AG04449 (cell line): ENCODE data around the gene POU2AF2.

Experiments
- CTCF ChIA-PET: fragments of 350-600 bp; formaldehyde crosslinking; extraction: SDS; loops from one replicate; lab custom pipeline; 2021; ENCODE audit warnings: antibody characterized with exemption; lab: Yijun Ruan, JAX
- POLR2A ChIA-PET: fragments of 400-600, 350-600 bp; formaldehyde crosslinking; extraction: SDS; loops from one replicate; lab custom pipeline; 2020; ENCODE audit warnings: antibody characterized with exemption, inconsistent platforms; lab: Yijun Ruan, JAX
- DNase-seq: peaks from one replicate; pipeline ENCODE4 v3.0.0-alpha.2; 2010; ENCODE audit warnings: low read depth, low spot score
- H3K4me3 ChIP-seq: 2 replicates; pipeline ENCODE4 v1.5.1; 2011; ENCODE audit warnings: low read depth, mild to moderate bottlenecking, control low read depth, low read length
- TF ChIP-seq, protein P1 (sequence below): IDR thresholded peaks from one replicate; pipeline ENCODE4 v1.5.1; 2011; ENCODE audit warnings: mild to moderate bottlenecking, moderate library complexity, low read length, control low read depth, inconsistent platforms; ENCODE audit not compliant: insufficient read depth; ENCODE audit errors: missing control alignments

POU2AF2 gene

DNA sequence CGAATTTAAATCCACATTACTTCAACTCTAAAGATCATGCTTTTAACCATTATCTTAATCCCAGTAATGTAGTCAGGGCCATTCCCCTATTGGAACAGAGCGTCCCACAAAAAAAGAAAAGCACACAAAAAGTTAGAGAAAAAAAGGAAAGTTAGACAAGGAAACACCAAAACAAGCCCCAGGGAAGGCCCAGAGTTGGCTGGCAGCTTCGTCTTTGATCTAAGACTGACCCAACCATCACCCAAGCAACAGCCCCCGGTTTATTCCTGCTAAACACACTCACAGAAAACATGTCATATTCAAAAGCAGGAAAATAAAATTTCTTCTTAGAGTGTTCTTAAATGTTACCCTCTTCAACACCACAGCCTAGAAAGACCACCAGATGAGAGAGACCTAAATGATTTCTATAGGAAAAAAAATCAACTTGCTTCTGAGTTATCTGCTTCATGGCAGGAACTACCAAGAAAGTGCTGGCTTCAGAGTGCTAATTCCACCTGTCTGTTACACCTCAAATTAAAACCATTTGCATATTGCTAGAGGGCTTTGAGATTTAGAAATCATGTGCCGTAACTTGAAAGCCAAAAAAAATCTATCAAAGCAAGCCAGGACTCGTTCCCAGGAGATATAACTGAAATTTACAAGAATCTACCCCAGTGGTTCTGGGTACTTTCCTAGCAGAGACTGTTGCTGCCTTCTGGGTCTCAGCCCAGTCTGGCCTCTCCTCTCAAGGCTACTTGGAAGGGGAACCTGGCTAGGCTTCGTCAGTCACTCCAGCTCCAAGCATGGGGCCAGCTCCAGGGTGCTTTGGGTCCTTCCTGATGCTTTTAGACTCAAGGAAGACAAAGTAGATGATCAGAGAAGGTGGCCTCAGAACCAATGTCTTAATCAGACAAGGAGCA is 84.0 kb downstream of the POU2AF2 start:
- POLR2A ChIA-PET, result no interaction called here
- TF ChIP-seq, protein P1, sequence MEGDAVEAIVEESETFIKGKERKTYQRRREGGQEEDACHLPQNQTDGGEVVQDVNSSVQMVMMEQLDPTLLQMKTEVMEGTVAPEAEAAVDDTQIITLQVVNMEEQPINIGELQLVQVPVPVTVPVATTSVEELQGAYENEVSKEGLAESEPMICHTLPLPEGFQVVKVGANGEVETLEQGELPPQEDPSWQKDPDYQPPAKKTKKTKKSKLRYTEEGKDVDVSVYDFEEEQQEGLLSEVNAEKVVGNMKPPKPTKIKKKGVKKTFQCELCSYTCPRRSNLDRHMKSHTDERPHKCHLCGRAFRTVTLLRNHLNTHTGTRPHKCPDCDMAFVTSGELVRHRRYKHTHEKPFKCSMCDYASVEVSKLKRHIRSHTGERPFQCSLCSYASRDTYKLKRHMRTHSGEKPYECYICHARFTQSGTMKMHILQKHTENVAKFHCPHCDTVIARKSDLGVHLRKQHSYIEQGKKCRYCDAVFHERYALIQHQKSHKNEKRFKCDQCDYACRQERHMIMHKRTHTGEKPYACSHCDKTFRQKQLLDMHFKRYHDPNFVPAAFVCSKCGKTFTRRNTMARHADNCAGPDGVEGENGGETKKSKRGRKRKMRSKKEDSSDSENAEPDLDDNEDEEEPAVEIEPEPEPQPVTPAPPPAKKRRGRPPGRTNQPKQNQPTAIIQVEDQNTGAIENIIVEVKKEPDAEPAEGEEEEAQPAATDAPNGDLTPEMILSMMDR, result no peak
- no peak for DNase-seq
- CTCF ChIA-PET, result interaction anchor here (2.5 kb wide), 1 partner anchor 117 kb away, joined by 5 read pairs; no protein-coding TSS in a partner anchor
- no peak overlapping the region for H3K4me3 ChIP-seq

- no peak for DNase-seq
- TF ChIP-seq, protein P1, result no peak
- H3K4me3 ChIP-seq, result no peak overlapping the region
- ChIA-PET CTCF (interaction anchor here (2.5 kb wide), 1 partner anchor 116 kb away, joined by 5 read pairs; no protein-coding TSS in a partner anchor), POLR2A (no interaction called here)
Measured at GRCh38 chr11:111330234-111330893, 84.8 kb downstream of the POU2AF2 start.

- no peak for DNase-seq
Measured at GRCh38 chr11:111331711-111332479, 86.4 kb downstream of the POU2AF2 start.

GRCh38 chr11:111334532-111335502 is 89.3 kb downstream of the POU2AF2 start:
- ChIA-PET POLR2A (no interaction called here), CTCF (interaction anchor here (0.8 kb wide), 1 partner anchor 111 kb away, joined by 3 read pairs; no protein-coding TSS in a partner anchor)
- DNase-seq, result no peak
- TF ChIP-seq, protein P1, result no peak
- H3K4me3 ChIP-seq, result no peak overlapping the region

More at GRCh38 chr11:111331711-111332479, 86.4 kb downstream of the POU2AF2 start:
- ChIA-PET POLR2A (no interaction called here), CTCF (no interaction called here)
- no peak overlapping the region for H3K4me3 ChIP-seq
- TF ChIP-seq, protein P1, result no peak

DNA sequence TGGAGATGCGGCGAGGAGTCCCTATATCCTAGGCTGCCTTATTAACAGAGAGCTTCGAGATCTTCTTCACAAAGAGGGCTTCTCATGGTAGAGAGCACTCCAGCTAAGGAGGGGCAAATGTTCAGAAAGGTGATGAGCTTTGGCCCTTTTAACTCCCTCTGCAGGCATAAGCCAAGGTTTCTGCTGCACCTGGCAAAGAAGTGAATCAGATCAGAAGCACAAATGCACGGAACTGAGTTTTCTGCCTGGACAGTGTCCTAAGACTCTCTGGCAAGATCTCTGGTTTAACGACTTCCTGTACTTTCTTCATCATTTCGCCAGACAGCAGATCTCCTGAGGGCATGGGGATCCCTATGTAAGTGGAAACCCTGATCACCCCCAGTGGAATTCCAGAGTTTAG is 90.0 kb downstream of the POU2AF2 start:
- TF ChIP-seq, protein P1, result no peak
- no peak overlapping the region for H3K4me3 ChIP-seq
- POLR2A ChIA-PET, result no interaction called here
- no peak for DNase-seq
- CTCF ChIA-PET, result no interaction called here
